H1 (cell line): Measurements from ENCODE around the gene LTA. TPM values are rescaled to one million over a fixed set of nuclear protein-coding genes. Genes with fewer than 3 reads are reported as not detected.

Experiments used
- ASH2L ChIP-seq: fragments of 200-600, 300-600 bp; sonication (generic); IDR thresholded peaks from one replicate; pipeline ENCODE4 v1.7.1; 2017; ENCODE audit warnings: low read length
- CHD7 ChIP-seq: fragments of 300-600 bp; sonication (generic); IDR thresholded peaks from 2 replicates; pipeline ENCODE4 v1.7.1; 2012; ENCODE audit warnings: low read length, moderate library complexity, mild to moderate bottlenecking, inconsistent platforms; ENCODE audit not compliant: insufficient replicate concordance
- EGR1 ChIP-seq: IDR thresholded peaks from 2 replicates; pipeline ENCODE4 v1.6.1; 2011; ENCODE audit warnings: low read depth, low read length, borderline replicate concordance
- EZH2 ChIP-seq: fragments of 200-600 bp; sonication (generic); IDR thresholded peaks from 2 replicates; pipeline ENCODE4 v1.7.1; 2012; ENCODE audit warnings: low read depth, mild to moderate bottlenecking, moderate library complexity, low read length, inconsistent platforms; ENCODE audit not compliant: severe bottlenecking
- GABPA ChIP-seq: IDR thresholded peaks from 2 replicates; pipeline ENCODE4 v1.6.1; 2011; ENCODE audit warnings: mild to moderate bottlenecking, low read length, moderate library complexity, borderline replicate concordance; ENCODE audit not compliant: insufficient read depth
- RBBP5 ChIP-seq: IDR thresholded peaks from 2 replicates; pipeline ENCODE4 v1.7.1; 2012; ENCODE audit warnings: low read depth, mild to moderate bottlenecking, inconsistent platforms, low read length, moderate library complexity, borderline replicate concordance
- TEAD4 ChIP-seq: IDR thresholded peaks from 2 replicates; pipeline ENCODE4 v1.6.1; 2012; ENCODE audit warnings: low read depth, low read length, inconsistent platforms, mixed read lengths
- YY1 ChIP-seq: IDR thresholded peaks from 2 replicates; pipeline ENCODE4 v1.6.1; 2011; ENCODE audit warnings: low read depth, mild to moderate bottlenecking, low read length
- polyA plus RNA-seq, 7 experiments: library from polyadenylated mRNA; depleted of rRNA in 3 of 7; stranded (reverse) in 5 of 7; unstranded in 2 of 7; fragments of >200 nt in 5 of 7; fragments of 200-250 nt in 2 of 7; gene quantifications; 1 replicate in 5 of 7; 2 replicates in 1 of 7; 4 replicates in 1 of 7; pipeline versions ENCODE4 v1.2.1 to v1.2.3, GENCODE V29; 2011 to 2013; ENCODE audit warnings: missing spikeins in 2 of 7, mixed read lengths in 2 of 7
- total RNA-seq: library from RNA; stranded (reverse); fragmentation: NEBNext Ultra II Directional; extraction: Animal tissue kit (Norgen Biotek cat#: 25700); gene quantifications from 2 replicates; pipeline ENCODE4 v1.2.1, GENCODE V29; 2021
- TF ChIP-seq, protein P1 (sequence below): IDR thresholded peaks from 2 replicates; pipeline ENCODE4 v1.6.1; 2011; ENCODE audit warnings: low read depth, mild to moderate bottlenecking, low read length; ENCODE audit not compliant: insufficient read depth
- TF ChIP-seq, protein P2 (sequence below): IDR thresholded peaks from 2 replicates; pipeline ENCODE4 v1.6.1; 2011; ENCODE audit warnings: low read length, improper control_type of control experiment

LTA gene
- total and polyA plus RNA-seq, 2 of the 8 experiments (the other 6 are each of a cell fraction or from before 2014, with no cell fraction given), result not detected

DNA sequence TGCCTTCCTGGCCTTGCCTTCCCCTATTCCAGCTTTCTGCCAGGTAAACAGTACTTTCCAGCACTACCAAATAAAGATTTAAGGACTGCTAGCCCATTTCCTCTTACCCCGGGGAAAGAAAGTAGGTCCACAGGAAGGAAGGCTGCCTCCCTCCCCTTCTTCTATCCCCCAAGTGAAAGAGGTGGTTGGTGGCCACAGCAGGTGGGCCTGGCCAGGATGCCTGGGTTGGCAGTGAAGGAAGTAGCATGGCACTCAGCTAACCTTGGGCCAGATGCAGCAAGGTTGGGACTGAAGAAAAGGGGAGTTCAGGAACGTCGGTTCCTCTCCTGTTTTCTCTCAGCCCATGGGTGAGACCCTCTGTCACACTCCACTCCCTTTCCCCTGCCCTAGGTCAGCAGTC lies 15.8 kb upstream of the LTA start (continued):
- TF ChIP-seq CHD7 (no peak), GABPA (no peak), ASH2L (no peak), EZH2 (no peak), TEAD4 (no peak), YY1 (no peak), EGR1 (no peak), RBBP5 (no peak)
- TF ChIP-seq, protein P1, sequence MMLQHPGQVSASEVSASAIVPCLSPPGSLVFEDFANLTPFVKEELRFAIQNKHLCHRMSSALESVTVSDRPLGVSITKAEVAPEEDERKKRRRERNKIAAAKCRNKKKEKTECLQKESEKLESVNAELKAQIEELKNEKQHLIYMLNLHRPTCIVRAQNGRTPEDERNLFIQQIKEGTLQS, result no peak
- TF ChIP-seq, protein P2, sequence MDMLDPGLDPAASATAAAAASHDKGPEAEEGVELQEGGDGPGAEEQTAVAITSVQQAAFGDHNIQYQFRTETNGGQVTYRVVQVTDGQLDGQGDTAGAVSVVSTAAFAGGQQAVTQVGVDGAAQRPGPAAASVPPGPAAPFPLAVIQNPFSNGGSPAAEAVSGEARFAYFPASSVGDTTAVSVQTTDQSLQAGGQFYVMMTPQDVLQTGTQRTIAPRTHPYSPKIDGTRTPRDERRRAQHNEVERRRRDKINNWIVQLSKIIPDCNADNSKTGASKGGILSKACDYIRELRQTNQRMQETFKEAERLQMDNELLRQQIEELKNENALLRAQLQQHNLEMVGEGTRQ, result no peak
